Left ventricle myocardium superior (tissue), 1 donor: Measurements from ENCODE around the gene C6orf136. TPM values are rescaled to one million over a fixed set of nuclear protein-coding genes. Genes with fewer than 3 reads are reported as not detected.
A peak's percentile ranks its signal among the peaks of the same experiment; 100 is the strongest.

Experiments used
- ATAC-seq: fragments of 200-7000 bp; cut with Tn5 transposase; one replicate; pipeline ENCODE4 v1.9.1; 2020; ENCODE audit warnings: mild to moderate bottlenecking, moderate library complexity
- DNase-seq: peaks from one replicate; pipeline ENCODE4 v3.0.0-alpha.2; 2020
- intact Hi-C: fragments of 100-400 bp; cut with micrococcal nuclease; formaldehyde crosslinking; loops from one replicate; pipeline ENCODE4 v1.11.0; 2022
- total RNA-seq: library from RNA; stranded (reverse); fragmentation: NEBNext Ultra II Directional; extraction: Animal tissue kit (Norgen Biotek cat#: 25700); gene quantifications from one replicate; pipeline ENCODE4 v1.2.1, GENCODE V29; 2021
- donor health status: DM: no; HTN: yes; CAD: no; lungs with severe emphysema.

Gene C6orf136
- total RNA-seq, 1 donor from 2014 or later = 54.9 TPM

GRCh38 chr6:30614843-30615218 lies 32.1 kb upstream of the C6orf136 start:
- intact Hi-C loops = no loop called here
- ATAC-seq (peak; percentile 74), DNase-seq (peak; percentile 70)

- intact Hi-C loops = no loop called here
- DNase-seq = no peak
- peak; percentile 9 for ATAC-seq
These were observed 31.5 kb upstream of the C6orf136 start for GRCh38 chr6:30615219-30615957.

DNA sequence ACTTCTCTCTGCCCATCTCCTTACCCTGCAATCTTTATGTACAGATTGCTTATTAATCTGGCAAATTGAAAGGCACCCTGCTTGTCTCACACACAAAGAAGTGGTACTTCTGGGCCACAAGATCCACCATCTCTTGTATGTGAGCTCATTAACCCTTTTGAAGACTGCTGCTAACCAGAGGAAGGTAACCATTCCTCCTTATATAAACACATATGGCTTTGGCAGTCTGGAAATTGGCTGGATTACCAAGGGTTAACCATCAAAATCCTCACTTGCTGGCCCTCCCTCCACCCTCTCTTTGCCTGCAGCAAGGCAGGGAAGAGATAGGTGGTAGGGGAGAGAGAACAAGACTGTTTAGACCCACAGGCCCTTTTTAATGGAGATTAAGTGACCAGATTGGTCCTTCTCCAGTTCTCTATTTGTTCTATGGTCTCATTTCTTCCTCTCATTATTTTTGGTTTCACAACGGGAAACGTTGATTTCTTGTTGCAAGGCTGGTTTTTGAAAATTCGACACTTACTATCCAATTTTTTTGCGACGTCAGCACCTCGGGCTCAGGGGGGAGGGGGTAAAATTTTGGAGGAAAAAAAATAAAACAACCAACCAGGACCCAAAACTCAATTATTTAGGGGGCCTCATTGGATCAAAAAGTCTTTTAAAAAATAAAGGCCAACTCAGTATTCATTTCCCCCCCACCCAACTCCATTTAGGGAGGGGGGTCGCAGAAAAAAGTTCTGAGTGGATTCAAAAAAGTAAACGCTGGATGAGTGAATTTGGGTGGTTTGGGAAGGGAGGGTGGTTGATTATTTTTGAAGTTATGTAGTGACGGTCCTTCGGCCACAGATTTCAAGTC lies 30.7 kb upstream of the C6orf136 start:
- DNase-seq (no peak), ATAC-seq (no peak)
- intact Hi-C loops = no loop called here

DNA sequence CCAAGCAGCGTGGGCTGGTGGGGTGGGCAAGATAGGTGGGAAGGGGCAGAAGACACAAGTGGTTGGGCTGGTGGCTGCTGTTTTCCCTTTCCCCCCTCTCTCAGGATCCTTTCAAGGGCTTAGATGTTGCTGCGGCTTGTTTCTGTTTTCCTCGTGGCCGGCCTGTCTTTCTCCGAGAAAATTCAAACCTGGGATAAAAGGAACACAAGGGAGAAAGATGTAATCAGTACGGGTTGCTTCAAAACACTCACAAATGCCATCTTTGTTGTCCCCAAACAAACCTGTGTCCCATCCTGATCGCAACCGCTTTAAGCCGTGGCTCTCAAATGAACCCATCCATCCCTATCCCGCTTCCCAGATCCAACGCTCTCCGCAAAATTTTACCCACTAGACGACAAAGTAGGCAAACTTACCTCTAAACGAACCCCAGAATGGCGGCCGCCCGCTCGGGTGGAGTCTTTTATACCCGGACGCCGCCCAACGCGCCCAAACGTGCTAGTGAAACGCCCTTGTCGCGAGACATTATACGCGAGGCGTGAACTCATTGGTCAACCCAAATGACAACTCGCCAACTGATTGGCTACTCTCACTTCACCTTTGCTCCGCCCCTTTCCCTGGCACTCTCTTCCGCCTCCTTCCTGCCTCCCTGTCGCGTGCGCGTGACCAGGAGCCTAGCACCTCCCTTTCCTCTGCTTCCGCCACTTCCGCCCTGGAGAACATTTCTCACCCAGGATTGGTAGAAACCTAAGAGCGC lies 29.9 kb upstream of the C6orf136 start, which contains the start of gene PPP1R10:
PPP1R10 (minus strand) TSS at position 433 of the 754 bp plus-strand sequence. CDS start 7,299 bp downstream, outside the sequence.
- peak; percentile 97 for DNase-seq
- ATAC-seq = peak; percentile 87
- intact Hi-C loops = no loop called here

- ATAC-seq (peak; percentile 86), DNase-seq (peak; percentile 98)
- intact Hi-C loops = no loop called here
These were observed 29.2 kb upstream of the C6orf136 start, which contains the start of gene MRPS18B for GRCh38 chr6:30617565-30618269. Gene MRPS18B, plus strand, starts transcription at chr6:30617840. Its CDS starts 26 bp downstream, at chr6:30617866.

GRCh38 chr6:30618270-30618797 lies 28.6 kb upstream of the C6orf136 start:
- intact Hi-C loops = no loop called here
- ATAC-seq = no peak
- no peak for DNase-seq

GRCh38 chr6:30619561-30619960 lies 27.4 kb upstream of the C6orf136 start:
- DNase-seq (no peak), ATAC-seq (no peak)
- intact Hi-C loops = no loop called here

DNA sequence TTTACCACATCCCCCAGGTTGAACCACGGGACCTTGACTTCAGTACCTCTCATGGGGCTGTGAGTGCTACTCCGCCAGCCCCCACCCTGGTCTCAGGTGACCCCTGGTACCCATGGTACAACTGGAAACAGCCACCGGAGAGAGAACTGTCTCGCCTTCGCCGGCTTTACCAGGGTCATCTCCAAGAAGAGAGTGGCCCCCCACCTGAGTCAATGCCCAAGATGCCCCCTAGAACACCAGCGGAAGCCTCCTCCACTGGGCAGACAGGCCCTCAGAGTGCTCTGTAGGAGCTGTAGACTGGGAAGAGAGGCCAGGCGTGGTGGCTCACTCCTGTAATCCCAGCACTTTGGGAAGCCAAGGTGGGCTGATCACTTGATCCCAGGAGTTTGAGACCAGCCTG lies 21.4 kb upstream of the C6orf136 start:
- DNase-seq (no peak), ATAC-seq (no peak)
- intact Hi-C loops = no loop called here

GRCh38 chr6:30626484-30627366 lies 20.2 kb upstream of the C6orf136 start, which contains the start of gene ATAT1:
Gene ATAT1, plus strand, starts transcription at chr6:30626874.
- DNase-seq = peak; percentile 93
- intact Hi-C loops = no loop called here
- ATAC-seq = peak; percentile 96

DNA sequence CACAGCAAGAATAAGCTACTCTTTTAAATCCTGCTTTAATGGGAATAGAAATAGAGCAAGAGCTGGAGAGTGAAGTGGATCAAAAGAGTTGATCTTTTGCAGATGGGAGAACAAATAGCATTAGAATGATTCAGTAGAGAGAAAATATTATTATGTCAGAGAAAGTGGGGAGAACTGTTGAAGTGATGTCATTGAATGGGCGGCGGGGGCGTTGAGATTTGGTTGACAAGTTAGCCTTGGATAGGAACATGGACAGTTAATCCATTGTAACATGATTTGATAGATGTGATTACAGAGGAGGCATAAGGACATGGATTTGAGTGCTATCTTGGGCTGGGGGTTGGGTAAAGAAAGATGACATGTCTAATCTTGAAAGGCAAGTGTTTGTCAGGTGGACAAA lies 11.1 kb upstream of the C6orf136 start:
- ATAC-seq (no peak), DNase-seq (no peak)
- intact Hi-C loops = no loop called here

- no peak for ATAC-seq
- DNase-seq = no peak
- intact Hi-C loops = no loop called here
These were observed 6.5 kb upstream of the C6orf136 start for GRCh38 chr6:30640481-30640880.

- no peak for DNase-seq
- intact Hi-C loops = no loop called here
- no peak for ATAC-seq
These were observed 5.9 kb upstream of the C6orf136 start for GRCh38 chr6:30641048-30641447.

DNA sequence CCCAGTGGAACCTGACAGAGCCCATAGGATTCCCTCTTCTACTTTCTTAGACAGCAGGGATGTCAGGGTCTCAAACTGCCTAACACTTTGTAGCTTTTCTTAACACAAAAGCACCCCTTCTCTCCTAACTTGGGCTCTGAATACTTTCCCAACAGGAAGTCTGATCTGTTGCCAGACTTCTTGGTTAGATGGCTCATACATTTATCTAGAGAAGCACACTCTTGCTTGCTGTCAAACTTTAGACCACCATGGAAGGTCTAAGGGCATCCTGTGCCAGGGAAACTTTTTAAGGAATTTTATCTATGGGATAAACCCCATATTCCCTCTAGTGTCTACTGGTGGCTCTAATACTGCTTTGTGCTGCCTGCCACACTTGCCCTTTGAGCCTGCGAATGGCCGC lies 3.3 kb upstream of the C6orf136 start:
- ATAC-seq = no peak
- DNase-seq = no peak
- intact Hi-C loops = no loop called here

GRCh38 chr6:30644769-30645168 lies 2.2 kb upstream of the C6orf136 start:
- DNase-seq (no peak), ATAC-seq (no peak)
- intact Hi-C loops = no loop called here

DNA sequence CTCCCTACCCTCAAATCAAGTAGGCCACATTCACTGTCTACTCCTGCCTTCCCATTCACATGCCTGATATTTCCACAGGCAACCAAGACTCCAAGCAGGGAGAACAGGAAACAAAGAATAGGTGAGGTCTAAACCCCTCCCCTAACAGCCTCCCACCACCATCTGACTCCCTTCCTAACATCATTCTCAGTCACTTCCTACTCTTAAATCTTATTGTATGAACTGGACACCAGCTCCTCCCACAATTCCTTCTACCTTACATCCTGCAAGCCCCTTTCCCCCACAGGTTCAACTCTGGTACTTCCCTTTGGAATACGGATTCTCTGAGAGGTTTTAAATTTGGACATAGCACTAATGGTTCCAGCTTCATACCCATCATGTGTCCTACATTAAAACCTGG lies 944 bp upstream of the C6orf136 start:
- intact Hi-C loops = no loop called here
- no peak for ATAC-seq
- DNase-seq = no peak

GRCh38 chr6:30647242-30648116 lies 546 bp downstream of the C6orf136 start:
- ATAC-seq = peak; percentile 88
- intact Hi-C loops = no loop called here
- peak; percentile 85 for DNase-seq

DNA sequence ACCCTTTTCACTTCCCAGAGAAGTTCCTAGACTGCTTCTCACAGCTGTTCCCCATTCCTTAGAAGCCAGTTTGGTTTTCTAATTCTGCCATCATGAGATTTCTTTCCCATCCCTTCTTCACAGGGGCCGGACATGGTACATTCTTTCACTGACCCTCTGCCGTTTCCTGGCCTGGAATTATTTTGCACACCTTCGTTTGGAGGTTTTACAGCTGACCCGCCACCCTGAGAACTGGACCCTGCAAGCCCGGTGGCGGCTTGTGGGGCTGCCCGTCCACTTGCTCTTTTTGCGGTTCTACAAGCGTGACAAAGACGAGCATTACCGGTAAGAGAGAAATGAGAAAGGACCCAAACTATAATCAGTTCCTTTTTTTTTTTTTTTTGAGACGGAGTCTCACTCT lies 4.2 kb downstream of the C6orf136 start:
- ATAC-seq (no peak), DNase-seq (no peak)
- intact Hi-C loops = no loop called here
